K562 (cell line): ENCODE results near the gene MLN. TPM values are rescaled to one million over a fixed set of nuclear protein-coding genes. Genes with fewer than 3 reads are reported as not detected.
"Not testable (repeated sequence)": the region's sequence is repeated elsewhere in the genome, so short reads cannot be mapped to it uniquely, and the experiment has no call there.

Experiments used
- ATAC-seq: fragments of 200-7000 bp; cut with Tn5 transposase; 3 replicates; pipeline ENCODE4 v1.9.1; 2020; ENCODE audit warnings: moderate library complexity
- BruUV-seq: library from RNA; stranded (reverse); fragments of 400-500 nt; replicated peaks from 2 replicates; lab custom pipeline; 2021; lab: Mats Ljungman, UMichigan
- CTCF ChIA-PET: fragments of 300-600 bp; formaldehyde crosslinking; extraction: SDS; loops from one replicate; lab custom pipeline; 2021; ENCODE audit warnings: low intra/inter-chr PET ratio; lab: Yijun Ruan, JAX
- POLR2A ChIA-PET: fragments of 300-600, 350-650 bp; sonication (Branson Sonifier 250); formaldehyde crosslinking; extraction: SDS; loops from one replicate; lab custom pipeline; 2021; ENCODE audit warnings: antibody characterized with exemption, inconsistent platforms; lab: Yijun Ruan, JAX
- DNase-seq, 4 experiments: peaks; one replicate each; pipeline versions ENCODE4 v3.0.0 to v3.0.0-alpha.2; 2011 to 2018; ENCODE audit warnings: low spot score in 3 of 4, mixed read lengths in 3 of 4; ENCODE audit errors: extremely low read depth in 1 of 4
- FAIRE-seq: peaks from 2 replicates; lab custom pipeline; 2011; peaks lifted over from hg19 to GRCh38; lab: Jason Lieb, UNC
- H2AFZ ChIP-seq: 2 replicates; pipeline ENCODE4 v1.6.0; 2011; ENCODE audit warnings: low read depth, low read length, control low read depth, inconsistent platforms
- H3K27ac ChIP-seq: fragments of 200-600 bp; 3 replicates; pipeline ENCODE4 v1.8.0; 2011; ENCODE audit warnings: low read depth, mild to moderate bottlenecking, control low read depth, inconsistent platforms, low read length, moderate library complexity, mixed read lengths; ENCODE audit errors: extremely low read depth
- H3K27me3 ChIP-seq, 2 experiments: fragments of 300-600 bp in 1 of 2; 2 replicates in 1 of 2; 3 replicates in 1 of 2; pipeline versions ENCODE4 v1.6.0 to v1.8.0; 2011; ENCODE audit warnings: inconsistent platforms in 2 of 2, low read length in 2 of 2, mild to moderate bottlenecking in 1 of 2, mixed read lengths in 1 of 2, moderate library complexity in 1 of 2; ENCODE audit not compliant: control insufficient read depth in 2 of 2, insufficient read depth in 2 of 2
- H3K36me3 ChIP-seq: fragments of 300-600 bp; 3 replicates; pipeline ENCODE4 v1.8.0; 2011; ENCODE audit warnings: mild to moderate bottlenecking, low read length, inconsistent platforms; ENCODE audit not compliant: control insufficient read depth, insufficient read depth
- H3K4me1 ChIP-seq, 2 experiments: fragments of 200-600 bp in 1 of 2; replicated peaks in 1 of 2; 2 replicates in 1 of 2; 3 replicates in 1 of 2; pipeline versions ENCODE4 v1.5.1 to v1.8.0; 2011; ENCODE audit warnings: inconsistent platforms in 2 of 2, low read length in 2 of 2, mild to moderate bottlenecking in 1 of 2, mixed read lengths in 1 of 2, moderate library complexity in 1 of 2; ENCODE audit not compliant: control insufficient read depth in 2 of 2, insufficient read depth in 2 of 2
- H3K4me2 ChIP-seq: 2 replicates; pipeline ENCODE4 v1.6.1; 2011; ENCODE audit warnings: low read length, control low read depth, inconsistent platforms, mixed read lengths; ENCODE audit not compliant: insufficient read depth
- H3K4me3 ChIP-seq: fragments of 200-600 bp; sonication (generic), shearing (Covaris generic); 2 replicates; pipeline ENCODE4 v1.5.1; 2016; ENCODE audit warnings: control low read depth, inconsistent platforms
- H3K79me2 ChIP-seq: fragments of 200-600 bp; 3 replicates; pipeline ENCODE4 v1.8.0; 2011; ENCODE audit warnings: low read length, inconsistent platforms; ENCODE audit not compliant: control insufficient read depth, insufficient read depth
- H3K9ac ChIP-seq, 2 experiments: 2 replicates each; pipeline versions ENCODE4 v1.6.0 to v1.6.1; 2011; ENCODE audit warnings: low read depth in 2 of 2, low read length in 2 of 2, control low read depth in 1 of 2, inconsistent platforms in 1 of 2, mild to moderate bottlenecking in 1 of 2, mixed read lengths in 1 of 2; ENCODE audit not compliant: insufficient read depth in 1 of 2
- H3K9me1 ChIP-seq: one replicate; pipeline ENCODE4 v1.6.0; 2011; ENCODE audit warnings: inconsistent platforms, mild to moderate bottlenecking, low read length, moderate library complexity; ENCODE audit not compliant: control insufficient read depth, insufficient read depth
- H3K9me3 ChIP-seq: replicated peaks from 2 replicates; pipeline ENCODE4 v1.5.1; 2011; ENCODE audit warnings: low read depth, low read length, inconsistent platforms; ENCODE audit not compliant: control insufficient read depth, insufficient read depth
- H4K20me1 ChIP-seq: replicated peaks from 2 replicates; pipeline ENCODE4 v1.6.1; 2011; ENCODE audit warnings: low read length, inconsistent platforms, mixed read lengths; ENCODE audit not compliant: control insufficient read depth, insufficient read depth
- JUND ChIP-seq, 2 experiments: IDR thresholded peaks; 2 replicates in 1 of 2; 3 replicates in 1 of 2; pipeline ENCODE4 v1.6.1; 2011; ENCODE audit warnings: borderline replicate concordance in 2 of 2, low read depth in 2 of 2, low read length in 2 of 2, improper control_type of control experiment in 1 of 2, missing biosample characterization in 1 of 2, missing genetic modification characterization in 1 of 2, missing genetic modification reagents in 1 of 2
- L3MBTL2 ChIP-seq: fragments of 450-650 bp; IDR thresholded peaks from 2 replicates; pipeline ENCODE4 v1.6.1; 2016; ENCODE audit warnings: mild to moderate bottlenecking, moderate library complexity
- NFYB ChIP-seq: IDR thresholded peaks from 2 replicates; pipeline ENCODE4 v1.6.1; 2011; ENCODE audit warnings: mild to moderate bottlenecking, moderate library complexity; ENCODE audit not compliant: insufficient read length; ENCODE audit errors: extremely low read depth
- TOE1 ChIP-seq, 2 experiments: fragments of 450-650 bp in 1 of 2; sonication (generic) in 1 of 2; formaldehyde crosslinking in 1 of 2; IDR thresholded peaks; 2 replicates each; pipeline versions ENCODE4 v1.7.1 to v1.8.0; 2016 to 2022; ENCODE audit warnings: borderline replicate concordance in 2 of 2, mild to moderate bottlenecking in 2 of 2, antibody characterized with exemption in 1 of 2, inconsistent platforms in 1 of 2, low read depth in 1 of 2, missing genetic modification reagents in 1 of 2, moderate library complexity in 1 of 2
- ZBTB17 ChIP-seq: fragments of 450-650 bp; formaldehyde crosslinking; IDR thresholded peaks from 2 replicates; pipeline ENCODE4 v1.4.0; 2020; ENCODE audit warnings: mild to moderate bottlenecking
- ZFP36 ChIP-seq: fragments of 150-350 bp; IDR thresholded peaks from 2 replicates; pipeline ENCODE4 v1.6.1; 2018; ENCODE audit warnings: low read length, low read depth; ENCODE audit not compliant: partially characterized antibody
- ZNF436 ChIP-seq: fragments of 250-450, 450-650 bp; sonication (Bioruptor Pico); formaldehyde crosslinking; IDR thresholded peaks from 2 replicates; pipeline ENCODE4 v1.7.0; 2020; ENCODE audit warnings: mild to moderate bottlenecking
- WGBS: fragments of 100-300 bp; shearing (Covaris generic); methylation state at CpG from one replicate; pipeline ENCODE4 v1.1.6; 2016; ENCODE audit warnings: low coverage, mixed read lengths; ENCODE audit not compliant: insufficient coverage; ENCODE audit errors: missing lambda C conversion rate; 5-methylcytosine and 5-hydroxymethylcytosine counted together
- in situ Hi-C: fragments of 300-500 bp; cut with MboI; formaldehyde crosslinking; loops from 4 replicates; pipeline ENCODE4 v1.15.0; 2018; ENCODE audit warnings: inconsistent platforms, mixed read lengths
- intact Hi-C: fragments of 100-400 bp; cut with micrococcal nuclease; formaldehyde crosslinking; loops from 2 replicates; pipeline ENCODE4 v1.14.2; 2022
- polyA plus RNA-seq, 8 experiments: library from polyadenylated mRNA; depleted of rRNA in 4 of 8; stranded (reverse) in 5 of 8; unstranded in 3 of 8; fragments of >200 nt; fragmentation: Nextera tagmentation in 2 of 8; fragmentation: Illumina TruSeq in 1 of 8; extraction: Ambion mirVana in 2 of 8; extraction: Trizol in 1 of 8; gene quantifications; 2 replicates each; pipeline versions ENCODE4 v1.2.1 to v1.2.3, GENCODE V29; 2011 to 2014; ENCODE audit warnings: inconsistent platforms in 1 of 8, missing spikeins in 1 of 8
- total RNA-seq, 7 experiments: library from RNA; depleted of rRNA in 6 of 7; stranded (reverse); fragments of >200 nt in 6 of 7; fragmentation: Illumina TruSeq in 2 of 7; extraction: Trizol in 2 of 7; gene quantifications; 2 replicates each; pipeline versions ENCODE4 v1.2.1 to v1.2.3, GENCODE V29; 2011 to 2021; ENCODE audit warnings: low replicate concordance in 1 of 7

Gene MLN
- total and polyA plus RNA-seq, 9 of the 15 experiments (the other 6 are each of a cell fraction or from before 2014, with no cell fraction given), result not detected

- no peak for TF ChIP-seq JUND (IDR thresholded peaks at IDR 0.05; ENCODE audit: borderline replicate concordance, low read depth, low read length)
- TF ChIP-seq JUND (tag; IDR thresholded peaks at IDR 0.05; ENCODE audit: borderline replicate concordance, low read depth, low read length), result no peak
- TF ChIP-seq NFYB, result peak; percentile 68
- TF ChIP-seq L3MBTL2, result peak; percentile 48; the same call in 1 of the 2 replicates
- TF ChIP-seq ZBTB17 (CRISPR knock-in tag), result no peak
Observed at GRCh38 chr6:33834401-33835392, 30.9 kb upstream of the MLN start (continued).

- no peaks in the 10 kb centered on the region for H3K9me3 ChIP-seq
- 59% methylated on average over 6 of the region's 6 CpGs for WGBS
- in situ Hi-C loops, result no loop called here
- no peak overlapping the region for H3K4me3 ChIP-seq
- no peak overlapping the region for H3K9ac ChIP-seq
- peaks cover 14 to 24% of the 10 kb centered on the region in 2 experiments for H3K4me1 ChIP-seq
- no peak overlapping the region for H2AFZ ChIP-seq
- H3K9me1 ChIP-seq, result no peaks in the 10 kb centered on the region
- ATAC-seq (no peak), DNase-seq (no peak), FAIRE-seq (no peak)
- BruUV-seq, result no TSS peak
- H3K27me3 ChIP-seq, result peaks cover 11 to 17% of the 10 kb centered on the region in 2 experiments; a peak in 4 of 5 replicates
- no peaks in the 10 kb centered on the region for H3K79me2 ChIP-seq
- intact Hi-C loops, result no loop called here
- POLR2A ChIA-PET, result interaction anchor here (0.5 kb wide), 1 partner anchor 21 kb away, joined by 3 read pairs; no protein-coding TSS in a partner anchor
- no peak for TF ChIP-seq TOE1 (IDR thresholded peaks at IDR 0.05; ENCODE audit: borderline replicate concordance)
- no peak for TF ChIP-seq TOE1 (CRISPR knock-in tag; IDR thresholded peaks at IDR 0.05; ENCODE audit: borderline replicate concordance, low read depth)
- 0 out of 2 replicates have a peak, but pooled peaks have one; percentile 8 for TF ChIP-seq ZNF436 (CRISPR knock-in tag)
- peak; percentile 88 for TF ChIP-seq ZFP36
- no peaks in the 10 kb centered on the region for H4K20me1 ChIP-seq
- H3K4me2 ChIP-seq, result no peak overlapping the region
- H3K36me3 ChIP-seq, result no peaks in the 10 kb centered on the region
- CTCF ChIA-PET, result no interaction called here
- H3K27ac ChIP-seq, result no peak overlapping the region
Observed at GRCh38 chr6:33833599-33833998, 29.8 kb upstream of the MLN start.

DNA sequence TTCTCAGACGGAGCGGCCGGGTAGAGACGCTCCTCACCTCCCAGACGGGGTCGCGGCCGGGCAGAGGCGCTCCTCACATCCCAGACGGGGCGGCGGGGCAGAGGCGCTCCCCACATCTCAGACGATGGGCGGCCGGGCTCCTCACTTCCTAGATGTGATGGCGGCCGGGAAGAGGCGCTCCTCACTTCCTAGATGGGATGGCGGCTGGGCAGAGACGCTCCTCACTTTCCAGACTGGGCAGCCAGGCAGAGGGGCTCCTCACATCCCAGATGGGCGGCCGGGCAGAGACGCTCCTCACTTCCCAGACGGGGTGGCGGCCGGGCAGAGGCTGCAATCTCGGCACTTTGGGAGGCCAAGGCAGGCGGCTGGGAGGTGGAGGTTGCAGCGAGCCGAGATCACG, 29.0 kb upstream of the MLN start:
- H3K27ac ChIP-seq, H3K36me3 ChIP-seq, ATAC-seq, BruUV-seq, H3K4me3 ChIP-seq, H3K4me2 ChIP-seq, H3K9me3 ChIP-seq, H3K9ac ChIP-seq, intact Hi-C loops, POLR2A ChIA-PET, CTCF ChIA-PET, H3K9me1 ChIP-seq, in situ Hi-C loops, H3K79me2 ChIP-seq, H2AFZ ChIP-seq, FAIRE-seq, H4K20me1 ChIP-seq, DNase-seq: not testable (repeated sequence)
- Histone ChIP-seq H3K4me1 (peaks cover 7 to 20% of the 10 kb centered on the region in 2 experiments; a peak in 4 of 5 replicates), H3K27me3 (peaks cover 16 to 25% of the 10 kb centered on the region in 2 experiments; a peak in 4 of 5 replicates)
- 70% methylated on average over 7 of the region's 32 CpGs for WGBS
